WTC11 (cell line): ENCODE results near the gene ARHGEF17. TPM values are rescaled to one million over a fixed set of nuclear protein-coding genes. Genes with fewer than 3 reads are reported as not detected.
A peak's percentile ranks its signal among the peaks of the same experiment; 100 is the strongest.

ENCODE experiments used
- ATAC-seq: fragments of 200-7000 bp; cut with Tn5 transposase; 2 replicates; pipeline ENCODE4 v1.10.0; 2021; ENCODE audit warnings: mild to moderate bottlenecking, moderate library complexity
- CTCF ChIA-PET: fragments of 300-600 bp; sonication (Branson Sonifier 250); formaldehyde crosslinking; loops from one replicate; lab custom pipeline; 2021; ENCODE audit warnings: antibody characterized with exemption; lab: Charles Lee
- POLR2A ChIA-PET: fragments of 350-600 bp; sonication (Branson Sonifier 250); formaldehyde crosslinking; loops from one replicate; lab custom pipeline; 2021; ENCODE audit warnings: antibody characterized with exemption; lab: Charles Lee
- DNase-seq: peaks from one replicate; pipeline ENCODE4 v3.0.0; 2021; ENCODE audit warnings: low spot score
- H3K27ac Mint-ChIP-seq: 2 replicates; pipeline ENCODE4 v1.8.0; 2021; ENCODE audit warnings: mixed read lengths
- H3K27me3 Mint-ChIP-seq: 2 replicates; pipeline ENCODE4 v1.8.0; 2021; ENCODE audit warnings: low read depth, mild to moderate bottlenecking, moderate library complexity, mixed read lengths
- H3K36me3 Mint-ChIP-seq: 2 replicates; pipeline ENCODE4 v1.8.0; 2021; ENCODE audit warnings: mixed read lengths
- H3K4me1 Mint-ChIP-seq: 2 replicates; pipeline ENCODE4 v1.8.0; 2022; ENCODE audit warnings: mixed read lengths
- H3K4me3 Mint-ChIP-seq: 2 replicates; pipeline ENCODE4 v1.8.0; 2021; ENCODE audit warnings: mild to moderate bottlenecking, moderate library complexity, mixed read lengths
- H3K9me3 Mint-ChIP-seq: 2 replicates; pipeline ENCODE4 v1.8.0; 2021; ENCODE audit warnings: mixed read lengths
- ATF1 ChIP-seq: sonication (generic); formaldehyde crosslinking; IDR thresholded peaks from 2 replicates; pipeline ENCODE4 v1.8.1; 2023; ENCODE audit warnings: mild to moderate bottlenecking, moderate library complexity, missing genetic modification reagents
- CREB1 ChIP-seq: sonication (generic); formaldehyde crosslinking; IDR thresholded peaks from 2 replicates; pipeline ENCODE4 v1.8.0; 2023; ENCODE audit warnings: mild to moderate bottlenecking, missing genetic modification reagents
- E2F4 ChIP-seq: sonication (generic); formaldehyde crosslinking; IDR thresholded peaks from 2 replicates; pipeline ENCODE4 v1.8.1; 2022; ENCODE audit warnings: low read depth, mild to moderate bottlenecking, moderate library complexity, missing genetic modification reagents, borderline replicate concordance
- E2F5 ChIP-seq: sonication (generic); formaldehyde crosslinking; IDR thresholded peaks from 2 replicates; pipeline ENCODE4 v1.8.1; 2022; ENCODE audit warnings: mild to moderate bottlenecking, moderate library complexity, missing genetic modification reagents
- FOXP1 ChIP-seq: sonication (generic); formaldehyde crosslinking; IDR thresholded peaks from 2 replicates; pipeline ENCODE4 v1.8.0; 2022; ENCODE audit warnings: missing genetic modification reagents, mild to moderate bottlenecking, moderate library complexity, borderline replicate concordance
- FOXP4 ChIP-seq: sonication (generic); formaldehyde crosslinking; IDR thresholded peaks from 2 replicates; pipeline ENCODE4 v1.8.0; 2022; ENCODE audit warnings: mild to moderate bottlenecking, missing genetic modification reagents
- HMGXB4 ChIP-seq: sonication (generic); formaldehyde crosslinking; IDR thresholded peaks from 2 replicates; pipeline ENCODE4 v1.8.1; 2023; ENCODE audit warnings: mild to moderate bottlenecking, moderate library complexity, missing genetic modification reagents
- KAT7 ChIP-seq: sonication (generic); formaldehyde crosslinking; IDR thresholded peaks from 2 replicates; pipeline ENCODE4 v1.8.1; 2023; ENCODE audit warnings: missing genetic modification reagents, mild to moderate bottlenecking, borderline replicate concordance
- PRRX2 ChIP-seq: fragments of 250-450 bp; sonication (Bioruptor Pico); IDR thresholded peaks from 2 replicates; pipeline ENCODE4 v1.8.0; 2021; ENCODE audit warnings: mild to moderate bottlenecking
- RELA ChIP-seq: sonication (generic); formaldehyde crosslinking; IDR thresholded peaks from 2 replicates; pipeline ENCODE4 v1.8.1; 2022; ENCODE audit warnings: missing genetic modification reagents, mild to moderate bottlenecking, borderline replicate concordance
- RORB ChIP-seq: fragments of 250-450 bp; sonication (Bioruptor Pico); IDR thresholded peaks from 2 replicates; pipeline ENCODE4 v1.9.0; 2021; ENCODE audit warnings: mild to moderate bottlenecking
- SP1 ChIP-seq: sonication (generic); formaldehyde crosslinking; conservative IDR thresholded peaks from 2 replicates; pipeline ENCODE4 v1.8.1; 2022; ENCODE audit warnings: missing genetic modification reagents
- ZNF219 ChIP-seq: sonication (generic); formaldehyde crosslinking; IDR thresholded peaks from 2 replicates; pipeline ENCODE4 v1.8.0; 2023; ENCODE audit warnings: missing genetic modification reagents, mild to moderate bottlenecking, borderline replicate concordance
- ZNF416 ChIP-seq: fragments of 250-450 bp; sonication (Bioruptor Pico); IDR thresholded peaks from 2 replicates; pipeline ENCODE4 v1.9.0; 2021; ENCODE audit warnings: mild to moderate bottlenecking, inconsistent platforms
- ZNF512 ChIP-seq: sonication (generic); formaldehyde crosslinking; IDR thresholded peaks from 2 replicates; pipeline ENCODE4 v1.8.1; 2022; ENCODE audit warnings: missing genetic modification reagents, borderline replicate concordance
- total RNA-seq: library from RNA; stranded (reverse); gene quantifications from 3 replicates; pipeline ENCODE4 v1.2.3, GENCODE V29; 2021
- TF ChIP-seq, protein P1 (sequence below): sonication (generic); formaldehyde crosslinking; IDR thresholded peaks from 2 replicates; pipeline ENCODE4 v1.8.1; 2023; ENCODE audit warnings: mild to moderate bottlenecking, missing genetic modification reagents
- TF ChIP-seq, protein P2 (sequence below): sonication (generic); formaldehyde crosslinking; IDR thresholded peaks from 2 replicates; pipeline ENCODE4 v1.8.0; 2022; ENCODE audit warnings: mild to moderate bottlenecking, missing genetic modification reagents

The ARHGEF17 gene
- total RNA-seq, 1 experiment from 2014 or later, result 18.2 TPM

- TF ChIP-seq FOXP4 (no peak), ZNF512 (CRISPR knock-in tag) (no peak), ATF1 (CRISPR knock-in tag) (0 out of 2 replicates have a peak, but pooled peaks have one; percentile 61), KAT7 (CRISPR knock-in tag) (no peak), RORB (CRISPR knock-in tag) (no peak), FOXP1 (CRISPR knock-in tag) (no peak), HMGXB4 (CRISPR knock-in tag) (peak; percentile 84; the same call in 1 of the 2 replicates), E2F5 (CRISPR knock-in tag) (0 out of 2 replicates have a peak, but pooled peaks have one; percentile 70), SP1 (CRISPR knock-in tag) (peak; percentile 96)
- TF ChIP-seq, protein P1, sequence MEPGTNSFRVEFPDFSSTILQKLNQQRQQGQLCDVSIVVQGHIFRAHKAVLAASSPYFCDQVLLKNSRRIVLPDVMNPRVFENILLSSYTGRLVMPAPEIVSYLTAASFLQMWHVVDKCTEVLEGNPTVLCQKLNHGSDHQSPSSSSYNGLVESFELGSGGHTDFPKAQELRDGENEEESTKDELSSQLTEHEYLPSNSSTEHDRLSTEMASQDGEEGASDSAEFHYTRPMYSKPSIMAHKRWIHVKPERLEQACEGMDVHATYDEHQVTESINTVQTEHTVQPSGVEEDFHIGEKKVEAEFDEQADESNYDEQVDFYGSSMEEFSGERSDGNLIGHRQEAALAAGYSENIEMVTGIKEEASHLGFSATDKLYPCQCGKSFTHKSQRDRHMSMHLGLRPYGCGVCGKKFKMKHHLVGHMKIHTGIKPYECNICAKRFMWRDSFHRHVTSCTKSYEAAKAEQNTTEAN (CRISPR knock-in tag), result no peak
- TF ChIP-seq, protein P2, sequence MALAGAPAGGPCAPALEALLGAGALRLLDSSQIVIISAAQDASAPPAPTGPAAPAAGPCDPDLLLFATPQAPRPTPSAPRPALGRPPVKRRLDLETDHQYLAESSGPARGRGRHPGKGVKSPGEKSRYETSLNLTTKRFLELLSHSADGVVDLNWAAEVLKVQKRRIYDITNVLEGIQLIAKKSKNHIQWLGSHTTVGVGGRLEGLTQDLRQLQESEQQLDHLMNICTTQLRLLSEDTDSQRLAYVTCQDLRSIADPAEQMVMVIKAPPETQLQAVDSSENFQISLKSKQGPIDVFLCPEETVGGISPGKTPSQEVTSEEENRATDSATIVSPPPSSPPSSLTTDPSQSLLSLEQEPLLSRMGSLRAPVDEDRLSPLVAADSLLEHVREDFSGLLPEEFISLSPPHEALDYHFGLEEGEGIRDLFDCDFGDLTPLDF (CRISPR knock-in tag), result no peak
Measured at GRCh38 chr11:73361953-73362776, 54.1 kb downstream of the ARHGEF17 start (continued).

DNA sequence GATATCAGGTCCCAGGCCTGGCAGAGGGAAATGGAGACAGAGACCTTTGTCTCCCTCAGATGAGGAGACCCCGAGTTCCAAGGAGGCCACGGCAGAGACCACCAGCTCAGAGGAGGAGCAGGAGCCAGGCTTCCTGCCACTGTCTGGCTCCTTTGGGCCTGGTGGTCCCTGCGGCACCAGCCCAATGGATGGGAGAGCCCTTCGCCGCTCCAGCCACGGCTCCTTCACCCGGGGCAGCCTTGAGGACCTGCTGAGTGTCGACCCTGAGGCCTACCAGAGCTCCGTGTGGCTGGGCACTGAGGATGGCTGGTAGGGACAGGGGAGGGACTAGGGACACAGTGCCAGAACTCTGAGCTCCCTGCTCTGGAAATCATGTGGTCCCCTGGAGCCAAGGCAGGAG, 55.1 kb downstream of the ARHGEF17 start:
- H3K4me3 Mint-ChIP-seq, result no peak overlapping the region
- DNase-seq (no peak), ATAC-seq (no peak)
- TF ChIP-seq RELA (no peak), ZNF416 (CRISPR knock-in tag) (no peak), ZNF219 (CRISPR knock-in tag) (no peak), PRRX2 (CRISPR knock-in tag) (no peak), CREB1 (no peak), E2F4 (no peak)
- H3K9me3 Mint-ChIP-seq, result no peaks in the 10 kb centered on the region
- H3K27ac Mint-ChIP-seq, result no peak overlapping the region
- ChIA-PET CTCF (interaction anchor here (1.1 to 6.5 kb wide), 12 partner anchors 9 to 298 kb away, joined by 3 to 124 read pairs (median 13); partner anchors contain the start of gene ARHGEF17), POLR2A (no interaction called here)
- H3K36me3 Mint-ChIP-seq, result no peaks in the 10 kb centered on the region
- peaks cover 7% of the 10 kb centered on the region for H3K27me3 Mint-ChIP-seq
- peaks cover 8% of the 10 kb centered on the region for H3K4me1 Mint-ChIP-seq
